Activated B cell treated with CpG ODN at 0.5 μM for 24 hours (primary cell): ENCODE results near the gene VSIG4. TPM values are rescaled to one million over a fixed set of nuclear protein-coding genes. Genes with fewer than 3 reads are reported as not detected.

ENCODE experiments used
- ATAC-seq: fragments of 200-7000 bp; cut with Tn5 transposase; one replicate; pipeline ENCODE4 v1.10.0; 2021; ENCODE audit warnings: low read depth, mild to moderate bottlenecking, moderate library complexity
- CTCF ChIA-PET: fragments of 350-600 bp; sonication (Branson Sonifier 250); formaldehyde crosslinking; loops from one replicate; lab custom pipeline; 2021; ENCODE audit warnings: antibody characterized with exemption; lab: Charles Lee
- POLR2A ChIA-PET: fragments of 350-600 bp; sonication (Branson Sonifier 250); formaldehyde crosslinking; loops from one replicate; lab custom pipeline; 2021; ENCODE audit warnings: antibody characterized with exemption; lab: Charles Lee
- DNase-seq: peaks from one replicate; pipeline ENCODE4 v3.0.0; 2022
- H3K27ac Mint-ChIP-seq: one replicate; pipeline ENCODE4 v1.8.0; 2020; ENCODE audit warnings: mixed read lengths
- H3K27me3 Mint-ChIP-seq: one replicate; pipeline ENCODE4 v1.8.0; 2021; ENCODE audit warnings: mixed read lengths
- H3K36me3 Mint-ChIP-seq: one replicate; pipeline ENCODE4 v1.8.0; 2021; ENCODE audit warnings: low read depth, mixed read lengths
- H3K4me1 Mint-ChIP-seq: one replicate; pipeline ENCODE4 v1.8.0; 2021; ENCODE audit warnings: mixed read lengths
- H3K4me3 Mint-ChIP-seq: one replicate; pipeline ENCODE4 v1.8.0; 2020; ENCODE audit warnings: mild to moderate bottlenecking, mixed read lengths
- H3K9me3 Mint-ChIP-seq: one replicate; pipeline ENCODE4 v1.8.0; 2020; ENCODE audit warnings: mixed read lengths
- intact Hi-C: fragments of 100-400 bp; cut with micrococcal nuclease; formaldehyde crosslinking; loops from one replicate; pipeline ENCODE4 v1.15.1; 2024
- total RNA-seq: library from RNA; stranded (reverse); gene quantifications from 2 replicates; pipeline ENCODE4 v1.2.3, GENCODE V29; 2022
- TF ChIP-seq, protein P1 (sequence below): fragments of 200-600 bp; IDR thresholded peaks from one replicate; pipeline ENCODE4 v1.8.0; 2022; ENCODE audit warnings: antibody characterized with exemption, mild to moderate bottlenecking

Gene VSIG4
- total RNA-seq, 1 donor from 2014 or later: not detected

DNA sequence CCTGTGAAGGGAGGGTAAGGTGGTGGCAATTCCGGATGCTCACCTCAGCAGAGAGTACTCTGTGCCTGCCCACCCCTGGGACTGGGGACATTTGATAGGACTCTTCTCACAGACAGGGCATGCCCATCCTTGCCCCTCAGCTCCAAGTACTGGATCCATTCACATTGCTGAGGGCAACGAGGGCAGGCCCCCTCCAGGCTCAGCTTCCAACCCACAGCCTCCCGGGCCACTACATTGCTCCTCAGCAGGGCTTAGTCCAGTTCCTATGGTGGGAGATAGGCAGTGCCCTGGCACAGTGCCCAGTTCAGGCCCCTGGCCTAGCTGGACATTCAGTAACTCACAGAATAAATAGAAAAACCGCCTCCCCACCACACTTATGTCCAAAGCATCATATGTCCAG is 15.1 kb upstream of the VSIG4 start:
- POLR2A ChIA-PET: no interaction called here
- Mint-ChIP-seq H3K36me3 (no peaks in the 10 kb centered on the region), H3K4me1 (peaks cover 9% of the 10 kb centered on the region)

DNA sequence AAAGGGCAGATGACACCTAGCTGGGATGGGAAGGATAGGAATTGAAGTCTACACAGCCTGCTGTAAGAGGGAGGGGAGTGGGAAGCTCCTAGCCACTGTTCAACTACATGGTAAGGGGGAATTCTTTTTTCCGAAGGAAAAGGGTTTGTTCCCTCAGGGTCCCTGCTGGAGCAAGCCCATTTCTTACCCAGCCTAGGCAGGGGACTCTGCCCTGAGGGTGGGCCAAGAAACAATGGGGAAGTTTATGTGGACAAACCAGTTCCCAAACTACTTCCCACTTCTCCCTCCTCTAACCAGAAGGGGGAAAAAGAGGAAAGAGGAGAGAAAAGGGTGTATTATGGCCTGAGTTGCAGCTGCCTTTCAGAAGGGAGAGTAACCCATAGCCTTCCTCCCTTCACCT is 13.5 kb upstream of the VSIG4 start:
- Mint-ChIP-seq H3K9me3 (peaks cover 3% of the 10 kb centered on the region), H3K4me3 (no peak overlapping the region), H3K4me1 (peaks cover 11% of the 10 kb centered on the region), H3K27me3 (no peaks in the 10 kb centered on the region), H3K27ac (no peak overlapping the region), H3K36me3 (no peaks in the 10 kb centered on the region)
- no peak for ATAC-seq
- TF ChIP-seq, protein P1, sequence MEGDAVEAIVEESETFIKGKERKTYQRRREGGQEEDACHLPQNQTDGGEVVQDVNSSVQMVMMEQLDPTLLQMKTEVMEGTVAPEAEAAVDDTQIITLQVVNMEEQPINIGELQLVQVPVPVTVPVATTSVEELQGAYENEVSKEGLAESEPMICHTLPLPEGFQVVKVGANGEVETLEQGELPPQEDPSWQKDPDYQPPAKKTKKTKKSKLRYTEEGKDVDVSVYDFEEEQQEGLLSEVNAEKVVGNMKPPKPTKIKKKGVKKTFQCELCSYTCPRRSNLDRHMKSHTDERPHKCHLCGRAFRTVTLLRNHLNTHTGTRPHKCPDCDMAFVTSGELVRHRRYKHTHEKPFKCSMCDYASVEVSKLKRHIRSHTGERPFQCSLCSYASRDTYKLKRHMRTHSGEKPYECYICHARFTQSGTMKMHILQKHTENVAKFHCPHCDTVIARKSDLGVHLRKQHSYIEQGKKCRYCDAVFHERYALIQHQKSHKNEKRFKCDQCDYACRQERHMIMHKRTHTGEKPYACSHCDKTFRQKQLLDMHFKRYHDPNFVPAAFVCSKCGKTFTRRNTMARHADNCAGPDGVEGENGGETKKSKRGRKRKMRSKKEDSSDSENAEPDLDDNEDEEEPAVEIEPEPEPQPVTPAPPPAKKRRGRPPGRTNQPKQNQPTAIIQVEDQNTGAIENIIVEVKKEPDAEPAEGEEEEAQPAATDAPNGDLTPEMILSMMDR: no peak
- ChIA-PET CTCF (no interaction called here), POLR2A (no interaction called here)
- intact Hi-C loops: no loop called here
- DNase-seq: no peak

More for the DNA sequence above, 15.1 kb upstream of the VSIG4 start:
- Mint-ChIP-seq H3K9me3 (peaks cover 3% of the 10 kb centered on the region), H3K27ac (no peak overlapping the region), H3K4me3 (no peak overlapping the region), H3K27me3 (no peaks in the 10 kb centered on the region)
- ATAC-seq: no peak
- intact Hi-C loops: no loop called here
- CTCF ChIA-PET: no interaction called here
- TF ChIP-seq, protein P1: no peak
- DNase-seq: no peak

DNA sequence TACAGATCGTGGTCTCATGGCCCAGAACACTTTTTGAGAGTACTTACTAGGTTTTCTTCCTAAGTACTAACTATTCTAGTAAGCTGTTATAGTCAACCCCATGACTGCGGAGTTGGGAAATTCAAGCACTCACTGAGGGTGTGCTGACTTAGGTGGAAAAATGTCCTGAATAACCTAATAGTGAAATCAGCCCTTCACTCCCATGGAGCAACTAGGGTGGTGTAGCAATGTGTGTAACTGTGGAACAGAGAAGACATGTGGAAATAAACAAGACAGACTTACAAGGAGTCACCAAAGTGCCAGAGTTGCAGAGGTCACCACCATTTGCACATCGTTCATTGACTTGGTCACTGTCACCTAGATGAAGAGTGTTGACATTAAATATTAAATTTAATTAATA is 12.1 kb upstream of the VSIG4 start:
- Mint-ChIP-seq H3K36me3 (no peaks in the 10 kb centered on the region), H3K4me1 (peaks cover 23% of the 10 kb centered on the region), H3K9me3 (no peaks in the 10 kb centered on the region), H3K27ac (no peak overlapping the region), H3K27me3 (no peaks in the 10 kb centered on the region), H3K4me3 (no peak overlapping the region)
- POLR2A ChIA-PET: no interaction called here
- intact Hi-C loops: no loop called here
- TF ChIP-seq, protein P1: no peak
- ATAC-seq (no peak), DNase-seq (no peak)
- CTCF ChIA-PET: no interaction called here

GRCh38 chrX:66050140-66050569 is 10.3 kb upstream of the VSIG4 start:
- ATAC-seq (no peak), DNase-seq (no peak)
- ChIA-PET POLR2A (no interaction called here), CTCF (interaction anchor here (0.9 kb wide), 1 partner anchor 60 kb away, joined by 3 read pairs; no protein-coding TSS in a partner anchor)
- no peaks in the 10 kb centered on the region for H3K9me3 Mint-ChIP-seq
- H3K27ac Mint-ChIP-seq: no peak overlapping the region
- TF ChIP-seq, protein P1: no peak
- intact Hi-C loops: no loop called here
- no peaks in the 10 kb centered on the region for H3K36me3 Mint-ChIP-seq
- H3K27me3 Mint-ChIP-seq: no peaks in the 10 kb centered on the region
- H3K4me3 Mint-ChIP-seq: no peak overlapping the region
- peaks cover 42% of the 10 kb centered on the region for H3K4me1 Mint-ChIP-seq

DNA sequence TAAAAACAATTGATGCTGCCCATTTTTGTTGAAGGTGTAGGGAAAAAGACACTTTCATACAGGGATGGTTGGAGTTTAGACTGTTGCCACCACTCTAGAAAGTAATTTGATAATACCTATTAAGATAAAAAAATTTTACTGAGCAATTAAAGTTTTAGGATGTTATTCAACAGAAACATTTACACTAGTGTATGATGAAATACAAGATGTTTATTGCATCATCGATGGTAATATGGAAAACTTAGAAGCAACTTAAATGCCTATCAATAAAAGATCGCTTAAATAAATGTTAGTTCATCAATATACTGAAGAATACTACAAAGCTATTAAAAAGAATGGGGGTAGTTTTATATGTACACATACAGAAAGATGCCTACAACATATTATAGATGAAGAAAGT is 9.2 kb upstream of the VSIG4 start:
- ChIA-PET CTCF (no interaction called here), POLR2A (no interaction called here)
- H3K27ac Mint-ChIP-seq: no peak overlapping the region
- no peaks in the 10 kb centered on the region for H3K36me3 Mint-ChIP-seq
- H3K4me3 Mint-ChIP-seq: no peak overlapping the region
- intact Hi-C loops: loop anchor here (10.0 kb wide), 1 partner anchor 56 kb away; no protein-coding TSS in a partner anchor
- H3K9me3 Mint-ChIP-seq: no peaks in the 10 kb centered on the region
- H3K4me1 Mint-ChIP-seq: peaks cover 45% of the 10 kb centered on the region
- ATAC-seq (no peak), DNase-seq (no peak)
- H3K27me3 Mint-ChIP-seq: no peaks in the 10 kb centered on the region
- TF ChIP-seq, protein P1: no peak
